ENCODE measurements around the gene BNIP5. TPM values are rescaled to one million over a fixed set of nuclear protein-coding genes. Genes with fewer than 3 reads are reported as not detected.

BNIP5 gene
- total RNA-seq, 1 donor from 2014 or later = 0.10 TPM

DNA sequence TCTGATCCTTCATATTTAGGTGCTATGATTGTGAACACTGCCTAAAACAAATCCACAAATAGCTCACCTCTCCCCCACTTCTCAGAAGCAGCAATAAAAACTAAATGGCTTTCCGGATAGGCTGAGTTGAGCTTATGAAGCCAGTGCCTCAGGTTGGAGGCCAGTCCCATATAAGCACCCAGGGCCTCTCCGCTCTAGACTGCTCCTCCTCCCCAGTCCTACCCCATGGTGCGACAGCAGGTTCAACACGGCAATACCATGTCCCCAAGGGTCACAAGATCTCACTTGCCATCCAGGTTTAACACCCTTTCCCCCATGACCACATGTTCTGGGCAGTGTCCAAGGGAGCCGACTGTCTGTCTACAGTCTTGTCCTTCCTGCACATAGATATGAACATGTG, 20.8 kb downstream of the BNIP5 start:
- no peak overlapping the region for H3K4me3 Mint-ChIP-seq (ENCODE audit: low read depth)
- peaks cover 6% of the 10 kb centered on the region for H3K4me1 Mint-ChIP-seq (ENCODE audit: low read depth)
- no peaks in the 10 kb centered on the region for H3K36me3 Mint-ChIP-seq (ENCODE audit: insufficient read depth)
- no peak overlapping the region for H3K27ac Mint-ChIP-seq
- H3K27me3 Mint-ChIP-seq = peaks cover 7% of the 10 kb centered on the region
- no peaks in the 10 kb centered on the region for H3K9me3 Mint-ChIP-seq (ENCODE audit: low read depth)
- DNase-seq (ENCODE audit: low spot score, unreplicated experiment) = no peak
- TF ChIP-seq, protein P1, sequence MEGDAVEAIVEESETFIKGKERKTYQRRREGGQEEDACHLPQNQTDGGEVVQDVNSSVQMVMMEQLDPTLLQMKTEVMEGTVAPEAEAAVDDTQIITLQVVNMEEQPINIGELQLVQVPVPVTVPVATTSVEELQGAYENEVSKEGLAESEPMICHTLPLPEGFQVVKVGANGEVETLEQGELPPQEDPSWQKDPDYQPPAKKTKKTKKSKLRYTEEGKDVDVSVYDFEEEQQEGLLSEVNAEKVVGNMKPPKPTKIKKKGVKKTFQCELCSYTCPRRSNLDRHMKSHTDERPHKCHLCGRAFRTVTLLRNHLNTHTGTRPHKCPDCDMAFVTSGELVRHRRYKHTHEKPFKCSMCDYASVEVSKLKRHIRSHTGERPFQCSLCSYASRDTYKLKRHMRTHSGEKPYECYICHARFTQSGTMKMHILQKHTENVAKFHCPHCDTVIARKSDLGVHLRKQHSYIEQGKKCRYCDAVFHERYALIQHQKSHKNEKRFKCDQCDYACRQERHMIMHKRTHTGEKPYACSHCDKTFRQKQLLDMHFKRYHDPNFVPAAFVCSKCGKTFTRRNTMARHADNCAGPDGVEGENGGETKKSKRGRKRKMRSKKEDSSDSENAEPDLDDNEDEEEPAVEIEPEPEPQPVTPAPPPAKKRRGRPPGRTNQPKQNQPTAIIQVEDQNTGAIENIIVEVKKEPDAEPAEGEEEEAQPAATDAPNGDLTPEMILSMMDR (IDR thresholded peaks at IDR 0.05; ENCODE audit: unreplicated experiment) = no peak

DNA sequence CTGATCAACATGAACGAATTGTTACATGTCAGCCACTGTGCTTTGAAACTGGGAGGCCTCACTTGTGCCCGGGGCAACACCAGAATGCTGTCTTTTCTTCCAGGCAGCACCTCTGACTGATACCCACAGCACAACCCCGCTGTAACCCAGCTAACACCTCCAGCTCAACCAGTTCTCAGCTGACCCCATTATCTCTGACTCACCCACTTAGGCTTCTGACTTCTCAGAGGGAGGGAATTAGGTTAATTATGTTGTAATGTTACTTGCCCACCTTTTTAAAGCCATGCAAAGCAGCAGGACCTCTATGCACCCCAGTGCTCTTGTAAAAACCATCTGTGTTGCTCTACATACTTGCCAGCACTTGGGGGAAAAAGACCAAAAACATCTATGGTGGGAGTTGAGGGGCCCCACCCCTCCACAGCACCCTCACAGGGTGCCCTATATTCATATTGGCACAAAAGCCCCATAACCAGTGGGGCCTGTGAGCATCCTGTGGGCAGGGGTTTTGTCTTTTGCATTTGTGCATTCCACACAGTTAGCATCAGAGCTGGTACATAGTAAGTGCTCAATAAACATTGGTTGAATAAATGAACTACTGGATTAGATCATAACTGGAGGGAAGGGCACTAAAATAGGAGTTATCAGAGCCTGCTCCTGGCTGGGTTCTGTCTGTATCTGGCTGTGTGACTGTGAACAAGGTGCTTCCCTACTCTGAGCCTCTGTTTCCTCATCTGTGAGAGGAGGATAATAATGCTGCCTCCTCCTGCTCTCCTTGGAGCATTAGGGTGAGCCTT, 22.3 kb downstream of the BNIP5 start:
- H3K9me3 Mint-ChIP-seq (ENCODE audit: low read depth) = no peaks in the 10 kb centered on the region
- TF ChIP-seq, protein P1 (IDR thresholded peaks at IDR 0.05; ENCODE audit: unreplicated experiment) = no peak
- peak overlapping the region; percentile 34 for H3K27ac Mint-ChIP-seq
- H3K4me1 Mint-ChIP-seq (ENCODE audit: low read depth) = peaks cover 4% of the 10 kb centered on the region
- no peaks in the 10 kb centered on the region for H3K36me3 Mint-ChIP-seq (ENCODE audit: insufficient read depth)
- H3K27me3 Mint-ChIP-seq = peaks cover 4% of the 10 kb centered on the region
- H3K4me3 Mint-ChIP-seq (ENCODE audit: low read depth) = no peak overlapping the region
- no peak for DNase-seq (ENCODE audit: low spot score, unreplicated experiment)

DNA sequence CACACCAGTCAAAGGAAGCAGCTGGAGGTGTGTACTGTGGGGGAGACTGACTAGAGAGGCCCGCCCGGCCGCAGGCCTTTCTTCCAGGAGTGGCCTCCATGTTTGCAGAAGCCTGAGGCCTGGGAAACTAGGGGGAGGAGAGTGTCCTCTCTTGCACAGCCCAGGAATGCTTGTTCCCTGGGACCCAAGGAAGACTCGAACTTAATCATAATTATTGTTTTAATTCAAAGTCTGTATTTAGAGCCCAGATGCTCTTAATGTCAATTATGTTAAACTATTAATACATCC, 23.1 kb downstream of the BNIP5 start:
- Mint-ChIP-seq H3K27ac (no peak overlapping the region), H3K4me1 (ENCODE audit: low read depth) (peaks cover 5% of the 10 kb centered on the region)

DNA sequence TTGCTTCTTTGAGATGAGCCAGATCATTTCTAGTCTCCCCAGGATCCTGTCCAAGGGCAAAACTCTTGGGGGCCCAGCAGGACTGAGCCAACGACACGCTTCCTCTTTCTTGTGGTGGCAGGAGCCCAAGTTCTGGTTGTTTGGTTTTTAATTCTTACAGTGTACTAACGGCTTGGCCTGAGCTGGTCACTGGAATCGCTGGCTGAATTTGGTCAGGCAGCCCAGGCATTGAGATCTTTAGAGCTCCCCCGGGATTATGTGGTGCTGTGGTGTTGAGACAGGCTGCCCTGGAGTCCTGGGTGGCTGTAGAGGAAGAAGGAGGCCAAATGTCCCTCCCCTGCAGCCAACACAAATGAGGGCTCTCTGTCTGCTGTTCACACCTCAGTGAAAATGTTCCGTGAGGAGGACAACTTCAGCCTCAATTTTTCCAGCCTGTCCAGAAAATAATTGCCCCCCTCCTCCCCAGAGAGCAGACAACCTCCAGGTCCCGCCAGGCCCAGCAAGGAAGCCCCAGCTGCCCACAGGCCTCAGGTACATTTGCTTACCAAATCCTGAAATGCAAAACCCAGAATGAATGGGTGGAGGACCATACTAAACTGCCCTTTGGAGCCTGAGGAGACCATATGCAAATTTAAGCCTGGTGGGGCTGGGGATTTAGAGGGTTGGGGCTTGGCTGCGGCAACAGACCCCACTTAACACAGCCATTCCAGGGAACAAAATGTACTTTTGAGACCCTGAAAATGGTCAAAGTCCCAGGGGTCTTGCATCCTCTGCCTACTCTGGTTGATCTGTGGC, 23.6 kb downstream of the BNIP5 start:
- H3K9me3 Mint-ChIP-seq (ENCODE audit: low read depth) = no peaks in the 10 kb centered on the region
- TF ChIP-seq, protein P1 (IDR thresholded peaks at IDR 0.05; ENCODE audit: unreplicated experiment) = no peak

More for the DNA sequence above, 23.1 kb downstream of the BNIP5 start:
- no peak for DNase-seq (ENCODE audit: low spot score, unreplicated experiment)
- no peak overlapping the region for H3K4me3 Mint-ChIP-seq (ENCODE audit: low read depth)
- H3K27me3 Mint-ChIP-seq = peaks cover 6% of the 10 kb centered on the region
- TF ChIP-seq, protein P1 (IDR thresholded peaks at IDR 0.05; ENCODE audit: unreplicated experiment) = no peak
- no peaks in the 10 kb centered on the region for H3K36me3 Mint-ChIP-seq (ENCODE audit: insufficient read depth)
- H3K9me3 Mint-ChIP-seq (ENCODE audit: low read depth) = no peaks in the 10 kb centered on the region

DNA sequence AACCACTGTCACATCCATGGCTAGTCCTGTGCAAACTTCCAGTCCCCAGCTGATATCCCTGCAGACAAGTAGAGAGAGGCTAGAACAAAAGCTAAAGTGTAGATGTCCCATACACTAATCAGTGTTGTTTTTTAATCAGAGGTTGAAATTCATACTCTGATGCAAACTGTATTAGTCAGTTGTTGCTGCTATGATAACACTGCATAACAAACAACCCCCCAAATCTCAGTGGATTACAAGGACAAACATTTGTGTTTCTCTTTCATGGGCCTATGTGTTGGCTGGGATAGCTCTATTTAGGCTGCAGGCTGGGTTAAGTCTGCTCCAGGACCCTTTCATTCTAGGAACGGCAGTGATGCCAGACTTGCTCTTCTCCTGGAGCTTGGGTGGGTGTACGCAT, 26.8 kb downstream of the BNIP5 start:
- TF ChIP-seq, protein P1 (IDR thresholded peaks at IDR 0.05; ENCODE audit: unreplicated experiment) = no peak
- DNase-seq (ENCODE audit: low spot score, unreplicated experiment) = no peak
- H3K36me3 Mint-ChIP-seq (ENCODE audit: insufficient read depth) = no peaks in the 10 kb centered on the region
- no peak overlapping the region for H3K27ac Mint-ChIP-seq
- H3K4me1 Mint-ChIP-seq (ENCODE audit: low read depth) = peaks cover 5% of the 10 kb centered on the region
- peaks cover 9% of the 10 kb centered on the region for H3K27me3 Mint-ChIP-seq
- no peaks in the 10 kb centered on the region for H3K9me3 Mint-ChIP-seq (ENCODE audit: low read depth)
- H3K4me3 Mint-ChIP-seq (ENCODE audit: low read depth) = no peak overlapping the region

More for the DNA sequence above, 23.6 kb downstream of the BNIP5 start:
- peaks cover 6% of the 10 kb centered on the region for H3K27me3 Mint-ChIP-seq
- no peak for DNase-seq (ENCODE audit: low spot score, unreplicated experiment)
- no peaks in the 10 kb centered on the region for H3K36me3 Mint-ChIP-seq (ENCODE audit: insufficient read depth)
- H3K4me1 Mint-ChIP-seq (ENCODE audit: low read depth) = peaks cover 5% of the 10 kb centered on the region
- H3K4me3 Mint-ChIP-seq (ENCODE audit: low read depth) = no peak overlapping the region
- H3K27ac Mint-ChIP-seq = no peak overlapping the region

All from progenitor cell of endocrine pancreas (in vitro differentiated cells).